GM19324 (cell line): ENCODE measurements around the gene TRMU.
"Not testable (repeated sequence)": the region's sequence is repeated elsewhere in the genome, so short reads cannot be mapped to it uniquely, and the experiment has no call there.

Experiments
- ATAC-seq: cut with Tn5 transposase; IDR thresholded peaks from one replicate; pipeline ENCODE4 v1.9.1; 2021; ENCODE audit warnings: mild to moderate bottlenecking, moderate library complexity; ENCODE audit not compliant: unreplicated experiment, low FRiP score

TRMU gene

GRCh38 chr22:46299101-46299500 is 36.4 kb upstream of the TRMU start:
- no peak for ATAC-seq

GRCh38 chr22:46300491-46300890 is 35.0 kb upstream of the TRMU start:
- ATAC-seq: no peak

- ATAC-seq: no peak
These were observed 32.1 kb upstream of the TRMU start for GRCh38 chr22:46303347-46303965.

GRCh38 chr22:46308283-46308988 is 27.1 kb upstream of the TRMU start:
- no peak for ATAC-seq

- ATAC-seq: no peak
These were observed 25.9 kb upstream of the TRMU start for GRCh38 chr22:46309526-46310085.

- no peak for ATAC-seq
These were observed 23.5 kb upstream of the TRMU start for GRCh38 chr22:46312056-46312455.

GRCh38 chr22:46312848-46313247 is 22.7 kb upstream of the TRMU start:
- not testable (repeated sequence) for ATAC-seq

- ATAC-seq: no peak
These were observed 19.5 kb upstream of the TRMU start for GRCh38 chr22:46315976-46316375.

GRCh38 chr22:46317646-46318045 is 17.9 kb upstream of the TRMU start:
- ATAC-seq: no peak

GRCh38 chr22:46318576-46318975 is 16.9 kb upstream of the TRMU start:
- no peak for ATAC-seq

GRCh38 chr22:46319319-46319718 is 16.2 kb upstream of the TRMU start:
- no peak for ATAC-seq

GRCh38 chr22:46320166-46320710 is 15.3 kb upstream of the TRMU start:
- ATAC-seq: no peak

- ATAC-seq: no peak
These were observed 14.7 kb upstream of the TRMU start for GRCh38 chr22:46320716-46321386.

- ATAC-seq: no peak
These were observed 12.8 kb upstream of the TRMU start for GRCh38 chr22:46322711-46323110.

- ATAC-seq: no peak
These were observed 12.4 kb upstream of the TRMU start for GRCh38 chr22:46323162-46323561.

GRCh38 chr22:46326066-46326680 is 9.3 kb upstream of the TRMU start:
- no peak for ATAC-seq

- no peak for ATAC-seq
These were observed 7.6 kb upstream of the TRMU start for GRCh38 chr22:46327691-46328465.

- no peak for ATAC-seq
These were observed 6.7 kb upstream of the TRMU start for GRCh38 chr22:46328797-46329196.

- no peak for ATAC-seq
These were observed 5.9 kb upstream of the TRMU start for GRCh38 chr22:46329616-46330015.

- no peak for ATAC-seq
These were observed 5.1 kb upstream of the TRMU start for GRCh38 chr22:46330426-46330825.
